ENCODE results near the gene ZNF398.

DNA sequence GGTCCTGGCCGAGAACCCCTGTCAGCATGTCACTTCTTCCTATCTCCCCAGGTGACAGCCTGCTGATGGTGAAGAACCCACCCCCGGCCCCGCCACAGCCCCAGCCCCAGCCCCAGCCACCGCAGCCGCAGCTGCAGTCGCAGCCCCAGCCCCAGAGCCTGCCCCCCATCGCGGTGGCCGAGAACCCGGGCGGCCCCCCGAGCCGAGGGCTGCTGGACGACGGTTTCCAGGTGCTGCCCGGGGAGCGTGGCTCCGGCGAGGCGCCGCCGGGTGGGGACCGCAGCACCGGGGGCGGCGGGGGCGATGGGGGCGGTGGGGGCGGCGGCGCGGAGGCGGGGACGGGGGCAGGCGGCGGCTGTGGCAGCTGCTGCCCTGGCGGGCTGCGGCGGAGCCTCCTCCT is 76.5 kb downstream of the ZNF398 start:
- TF ChIP-seq CTCF (IDR thresholded peaks at IDR 0.05) (no peak), POLR2A (IDR thresholded peaks at IDR 0.05) (no peak)

All from body of pancreas (tissue), 4 donors.